ENCODE results near the gene PARP16.

DNA sequence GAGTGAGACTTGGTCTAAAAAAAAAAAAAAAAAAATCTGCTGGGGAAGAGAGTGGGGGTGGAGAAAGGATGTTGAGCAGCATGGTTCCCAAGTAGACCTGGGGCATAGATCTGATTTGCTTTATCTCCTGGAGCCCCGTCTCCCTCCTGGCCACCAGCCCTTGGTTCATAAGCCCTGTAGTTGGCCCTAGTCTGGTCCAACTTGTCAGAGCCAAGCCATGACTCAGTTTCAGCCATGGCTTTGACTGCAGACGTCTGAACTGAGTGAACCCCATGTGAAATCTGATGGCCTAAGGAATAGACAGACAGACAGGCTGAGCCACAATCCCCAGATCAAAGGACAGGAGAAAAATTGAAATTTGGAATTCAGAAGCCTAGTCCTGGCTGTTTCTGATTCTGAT, 73.4 kb downstream of the PARP16 start:
- TF ChIP-seq, protein P1, sequence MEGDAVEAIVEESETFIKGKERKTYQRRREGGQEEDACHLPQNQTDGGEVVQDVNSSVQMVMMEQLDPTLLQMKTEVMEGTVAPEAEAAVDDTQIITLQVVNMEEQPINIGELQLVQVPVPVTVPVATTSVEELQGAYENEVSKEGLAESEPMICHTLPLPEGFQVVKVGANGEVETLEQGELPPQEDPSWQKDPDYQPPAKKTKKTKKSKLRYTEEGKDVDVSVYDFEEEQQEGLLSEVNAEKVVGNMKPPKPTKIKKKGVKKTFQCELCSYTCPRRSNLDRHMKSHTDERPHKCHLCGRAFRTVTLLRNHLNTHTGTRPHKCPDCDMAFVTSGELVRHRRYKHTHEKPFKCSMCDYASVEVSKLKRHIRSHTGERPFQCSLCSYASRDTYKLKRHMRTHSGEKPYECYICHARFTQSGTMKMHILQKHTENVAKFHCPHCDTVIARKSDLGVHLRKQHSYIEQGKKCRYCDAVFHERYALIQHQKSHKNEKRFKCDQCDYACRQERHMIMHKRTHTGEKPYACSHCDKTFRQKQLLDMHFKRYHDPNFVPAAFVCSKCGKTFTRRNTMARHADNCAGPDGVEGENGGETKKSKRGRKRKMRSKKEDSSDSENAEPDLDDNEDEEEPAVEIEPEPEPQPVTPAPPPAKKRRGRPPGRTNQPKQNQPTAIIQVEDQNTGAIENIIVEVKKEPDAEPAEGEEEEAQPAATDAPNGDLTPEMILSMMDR (IDR thresholded peaks at IDR 0.05): no peak
- TF ChIP-seq POLR2AphosphoS5 (IDR thresholded peaks at IDR 0.05) (no peak), EP300 (IDR thresholded peaks at IDR 0.05) (no peak), POLR2A (IDR thresholded peaks at IDR 0.05) (no peak)

Measured in sigmoid colon (tissue), 4 donors.